AG20443 (cell line): Measurements from ENCODE around the gene ARFGAP1.
A peak's percentile ranks its signal among the peaks of the same experiment; 100 is the strongest.
"Not testable (repeated sequence)": the region's sequence is repeated elsewhere in the genome, so short reads cannot be mapped to it uniquely, and the experiment has no call there.

Source experiments
- DNase-seq: peaks from one replicate; pipeline ENCODE4 v3.0.0; 2012; ENCODE audit warnings: low spot score, mixed read lengths

The ARFGAP1 gene

GRCh38 chr20:63240004-63240403 is 32.6 kb upstream of the ARFGAP1 start:
- no peak for DNase-seq

DNA sequence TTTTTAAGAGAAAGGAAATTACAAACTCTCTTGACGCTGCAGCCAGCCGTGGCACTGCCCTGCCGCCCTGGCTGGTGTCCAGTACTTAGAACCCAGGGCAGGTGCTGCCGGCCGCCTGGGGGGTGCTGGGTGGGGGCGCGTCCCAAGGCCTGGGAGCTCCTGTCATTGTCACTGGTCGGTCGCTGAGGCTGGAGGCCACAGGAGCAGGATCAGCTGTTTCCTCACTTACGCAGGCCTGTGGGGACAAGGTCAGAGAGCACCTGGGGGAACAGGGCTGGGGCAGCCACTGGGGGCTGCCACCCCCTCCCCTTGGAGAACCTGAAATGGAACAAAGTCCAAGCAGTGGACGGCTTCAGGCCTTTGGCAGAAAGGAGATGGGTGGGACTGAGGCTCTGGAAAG is 31.3 kb upstream of the ARFGAP1 start:
- no peak for DNase-seq

- no peak for DNase-seq
Observed at GRCh38 chr20:63242736-63243135, 29.9 kb upstream of the ARFGAP1 start.

DNA sequence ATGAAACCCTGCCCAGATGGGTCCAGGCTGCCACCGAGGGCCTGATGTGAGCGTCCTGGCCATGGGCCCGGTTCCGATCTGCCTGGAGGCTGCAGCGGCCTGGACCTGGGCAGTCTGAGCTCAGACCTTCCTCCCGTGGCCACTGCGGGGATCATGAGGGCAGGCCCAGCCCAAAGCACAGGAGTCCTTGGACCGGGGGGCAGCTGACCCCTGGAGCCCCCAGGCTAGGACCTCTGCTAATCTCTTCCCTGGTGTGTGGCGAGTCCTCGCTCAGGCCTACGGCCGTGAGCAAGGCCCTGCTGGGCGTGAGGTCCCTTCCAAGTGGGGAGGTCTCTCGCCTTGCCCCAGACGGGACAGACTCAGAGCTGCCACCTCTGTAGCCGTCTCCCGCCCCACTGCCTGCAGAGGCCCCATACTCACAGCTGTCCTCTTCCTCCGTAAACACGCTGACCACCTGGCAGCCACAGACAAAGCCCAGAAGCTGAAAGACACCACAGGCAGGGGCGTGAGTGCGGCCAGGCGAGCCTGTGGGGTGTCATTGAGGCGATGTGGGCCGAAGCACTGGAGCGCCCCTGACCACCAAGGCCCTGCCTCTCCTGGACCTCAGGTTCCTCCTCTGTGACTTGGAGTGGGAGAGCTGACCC is 28.9 kb upstream of the ARFGAP1 start:
- DNase-seq = no peak

- no peak for DNase-seq
Observed at GRCh38 chr20:63244468-63244867, 28.1 kb upstream of the ARFGAP1 start.

GRCh38 chr20:63246490-63247288 is 25.9 kb upstream of the ARFGAP1 start:
- DNase-seq = no peak

- DNase-seq = no peak
Observed at GRCh38 chr20:63247671-63248228, 24.9 kb upstream of the ARFGAP1 start.

- DNase-seq = no peak
Observed at GRCh38 chr20:63248835-63249591, 23.6 kb upstream of the ARFGAP1 start.

DNA sequence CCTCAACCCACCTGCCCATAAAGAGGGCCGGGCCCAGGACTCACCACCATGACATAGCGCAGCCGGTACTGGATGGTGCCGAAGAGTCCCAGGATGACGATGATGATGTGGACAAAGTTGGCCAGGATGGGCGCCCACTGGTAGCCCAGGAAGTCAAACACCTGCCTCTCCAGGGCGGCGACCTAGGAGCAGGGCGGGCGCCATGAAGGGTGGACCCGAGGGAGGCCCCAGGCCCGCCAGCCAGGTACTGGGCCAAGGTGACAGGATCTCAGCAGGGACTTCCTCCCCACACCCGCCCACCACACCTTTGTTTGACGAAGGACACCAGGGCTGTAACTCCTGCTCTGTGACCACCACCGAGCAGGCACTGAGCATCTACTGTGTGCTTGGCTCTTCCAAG is 22.7 kb upstream of the ARFGAP1 start:
- no peak for DNase-seq

DNA sequence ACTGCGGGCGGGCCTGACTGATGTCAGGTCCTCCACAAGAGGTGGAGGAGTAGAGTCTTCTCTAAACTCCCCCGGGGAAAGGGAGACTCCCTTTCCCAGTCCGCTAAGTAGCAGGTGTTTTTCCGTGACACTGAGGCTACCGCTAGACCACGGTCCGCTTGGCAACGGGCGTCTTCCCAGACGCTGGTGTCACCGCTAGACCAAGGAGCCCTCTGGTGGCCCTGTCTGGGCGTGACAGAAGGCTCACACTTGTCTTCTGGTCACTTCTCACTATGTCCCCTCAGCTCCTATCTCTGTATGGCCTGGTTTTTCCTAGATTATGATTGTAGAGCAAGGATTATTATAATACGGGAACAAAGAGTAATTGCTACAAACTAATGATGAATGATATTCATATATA is 21.3 kb upstream of the ARFGAP1 start:
- not testable (repeated sequence) for DNase-seq

DNA sequence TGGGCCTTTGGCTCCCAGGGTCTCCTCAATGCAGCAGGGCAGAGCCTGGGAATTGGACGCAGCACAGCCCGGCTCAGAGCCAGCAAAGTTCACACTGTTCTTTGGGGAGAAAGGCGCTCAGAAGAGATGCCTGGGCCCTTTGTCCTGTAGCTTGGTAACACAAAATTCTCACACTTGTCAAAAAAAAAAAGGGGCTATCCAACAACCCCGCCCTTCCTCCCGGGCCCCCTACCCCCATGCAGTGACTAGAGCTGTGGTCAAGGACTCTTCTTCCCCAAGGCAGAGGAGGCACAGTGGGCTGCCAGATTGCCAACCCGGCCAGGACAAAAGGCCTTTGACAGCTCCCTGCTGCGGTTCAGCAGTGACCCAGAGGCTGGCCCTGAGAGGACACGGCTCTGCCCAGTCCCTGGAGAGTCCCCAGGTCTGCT is 20.3 kb upstream of the ARFGAP1 start:
- no peak for DNase-seq

DNA sequence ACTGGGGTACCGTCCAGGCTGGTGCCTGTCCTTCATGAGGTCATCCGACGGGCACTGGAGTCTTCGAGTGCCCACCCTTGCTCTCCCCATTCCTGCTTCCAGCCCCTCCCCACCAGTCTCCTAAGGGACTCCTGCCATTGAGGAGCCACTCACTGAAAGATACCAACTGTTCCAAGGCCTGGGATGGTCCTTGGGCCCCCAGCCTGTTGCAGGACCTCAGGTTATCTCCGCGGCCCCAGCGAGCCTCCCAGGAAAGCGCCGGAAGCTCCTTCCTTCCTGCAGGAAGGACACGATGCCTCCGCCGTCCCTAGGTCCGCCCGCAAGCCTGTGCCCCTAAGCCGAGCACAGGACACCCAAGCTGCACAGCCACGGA is 19.6 kb upstream of the ARFGAP1 start:
- DNase-seq = no peak

DNA sequence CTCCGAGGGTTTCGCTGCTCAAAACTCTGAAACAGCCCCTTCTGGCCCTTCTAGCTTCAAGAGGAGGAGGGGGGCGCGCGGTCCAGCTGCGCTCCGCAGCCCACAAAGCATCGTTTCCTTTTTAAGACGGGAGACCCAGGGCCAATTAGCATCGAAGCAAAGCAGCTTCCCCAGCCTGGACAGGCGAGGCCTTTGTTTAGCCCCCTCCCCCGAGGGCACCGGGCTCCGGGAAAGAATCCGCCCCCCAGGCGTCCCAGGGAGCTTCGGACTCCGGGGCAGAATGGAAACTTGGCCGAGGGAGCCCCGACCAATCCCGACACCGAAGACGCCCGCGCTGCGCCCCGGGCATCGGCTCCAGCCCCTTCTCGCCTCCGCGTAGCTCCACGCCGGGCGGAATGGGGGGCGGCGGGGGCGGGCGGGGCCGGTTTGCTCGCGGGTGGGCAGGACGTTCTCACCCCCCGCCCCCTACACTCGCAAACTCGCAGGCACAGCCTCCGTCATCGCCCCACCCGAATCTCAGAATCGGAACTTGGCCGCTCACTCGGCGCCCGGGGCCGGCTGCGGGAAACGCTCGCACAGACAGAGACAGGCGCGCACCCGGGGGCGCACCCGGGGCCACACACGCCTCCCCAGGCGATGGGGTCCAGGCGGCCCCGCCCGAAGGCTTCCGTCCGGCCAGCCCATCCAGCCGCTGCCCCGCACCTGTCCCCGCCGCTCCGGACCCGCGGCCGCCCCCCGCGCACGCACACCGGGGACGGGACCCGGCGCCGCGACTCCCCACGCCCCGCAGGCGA is 19.0 kb upstream of the ARFGAP1 start:
- DNase-seq = peak; percentile 60

GRCh38 chr20:63254232-63254605 is 18.4 kb upstream of the ARFGAP1 start, which contains the start of gene NKAIN4:
NKAIN4 (minus strand) TSS chr20:63254463; CDS start chr20:63254450, 13 bp downstream.
- DNase-seq = no peak

- no peak for DNase-seq
Observed at GRCh38 chr20:63254606-63255384, 17.8 kb upstream of the ARFGAP1 start.

- DNase-seq = no peak
Observed at GRCh38 chr20:63255931-63256704, 16.5 kb upstream of the ARFGAP1 start.

DNA sequence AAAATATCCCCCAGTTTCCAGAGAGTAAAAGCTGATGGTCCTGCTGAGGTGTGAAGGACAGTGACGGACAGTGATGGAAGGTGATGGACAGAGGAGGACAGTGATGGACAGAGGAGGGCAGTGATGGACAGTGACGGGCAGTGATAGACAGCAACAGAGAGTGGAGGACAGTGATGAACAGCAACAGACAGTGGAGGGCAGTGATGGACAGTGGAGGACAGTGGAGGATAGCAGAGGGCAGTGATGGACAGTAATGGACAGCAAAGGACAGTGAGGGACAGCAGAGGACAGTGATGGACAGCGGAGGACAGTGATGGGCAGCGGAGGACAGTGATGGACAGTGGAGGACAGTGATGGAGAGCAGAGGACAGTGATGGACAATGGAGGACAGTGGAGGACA is 15.7 kb upstream of the ARFGAP1 start:
- DNase-seq = no peak

DNA sequence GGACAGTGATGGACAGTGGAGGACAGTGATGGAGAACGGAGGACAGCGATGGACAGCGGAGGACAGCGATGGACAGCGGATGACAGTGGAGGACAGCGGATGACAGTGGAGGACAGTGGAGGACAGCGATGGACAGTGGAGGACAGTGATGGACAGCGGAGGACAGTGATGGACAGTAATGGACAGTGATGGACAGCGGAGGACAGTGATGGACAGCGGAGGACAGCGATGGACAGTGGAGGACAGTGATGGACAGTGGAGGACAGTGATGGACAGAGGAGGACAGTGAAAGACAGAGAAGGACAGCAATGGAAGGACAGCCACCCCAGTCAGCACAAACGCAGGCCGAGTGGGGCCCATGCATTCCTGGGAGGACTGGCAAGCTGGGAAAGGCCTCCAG is 15.0 kb upstream of the ARFGAP1 start:
- DNase-seq = no peak

DNA sequence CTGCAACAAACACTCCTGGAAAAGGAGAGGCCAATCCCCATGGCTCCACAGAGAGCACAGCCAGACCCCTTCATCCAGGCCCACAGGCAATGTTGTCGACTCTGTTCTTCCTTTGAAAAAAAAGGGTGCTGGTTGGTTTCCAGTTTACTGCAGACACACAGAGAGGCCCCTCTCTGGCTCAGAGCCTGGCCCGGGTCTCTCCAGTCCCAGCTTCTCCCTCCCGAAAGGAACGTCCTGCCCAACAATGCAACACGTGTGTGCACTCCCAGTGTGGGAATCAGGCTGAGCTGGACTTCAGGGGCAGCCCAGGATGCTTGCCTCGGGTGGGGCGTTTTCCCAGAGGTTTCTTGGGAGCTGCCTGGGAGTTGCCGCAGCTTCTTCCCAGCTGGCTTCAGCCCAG is 13.8 kb upstream of the ARFGAP1 start:
- no peak for DNase-seq
